ENCODE measurements around the gene SMCO3.

SMCO3 gene

GRCh38 chr12:14833952-14834351, 20.0 kb upstream of the SMCO3 start:
- no peak overlapping the region for H3K27ac ChIP-seq
- no peak overlapping the region for H3K4me3 ChIP-seq

- Histone ChIP-seq H3K27ac (no peak overlapping the region), H3K4me3 (no peak overlapping the region)
These were observed 19.4 kb upstream of the SMCO3 start for GRCh38 chr12:14833336-14833735.

GRCh38 chr12:14828892-14829291, 14.9 kb upstream of the SMCO3 start:
- Histone ChIP-seq H3K27ac (no peak overlapping the region), H3K4me3 (no peak overlapping the region)

GRCh38 chr12:14827043-14827442, 13.1 kb upstream of the SMCO3 start:
- Histone ChIP-seq H3K4me3 (no peak overlapping the region), H3K27ac (no peak overlapping the region)

DNA sequence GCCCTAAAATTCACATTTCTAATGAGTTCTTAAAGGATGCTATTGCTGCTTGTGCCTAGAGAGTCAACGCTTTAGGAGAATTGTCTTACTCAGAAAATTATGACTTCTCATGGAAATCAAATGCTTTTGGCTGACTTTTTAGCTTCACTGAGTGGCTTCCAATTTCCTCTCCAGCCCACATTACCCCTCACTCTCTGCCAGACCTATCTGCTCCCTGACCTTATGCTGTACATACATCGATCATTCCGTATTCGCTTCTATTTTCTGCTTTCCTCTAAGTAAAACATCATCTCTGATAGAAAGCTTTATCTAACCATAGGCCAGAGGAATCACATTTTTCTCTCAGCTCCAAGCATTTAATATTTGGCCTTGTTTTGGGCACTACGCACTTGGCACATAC, 12.5 kb upstream of the SMCO3 start:
- Histone ChIP-seq H3K4me3 (no peak overlapping the region), H3K27ac (no peak overlapping the region)

GRCh38 chr12:14825256-14825655, 11.3 kb upstream of the SMCO3 start:
- Histone ChIP-seq H3K27ac (no peak overlapping the region), H3K4me3 (no peak overlapping the region)

GRCh38 chr12:14824012-14824634, 10.1 kb upstream of the SMCO3 start:
- H3K27ac ChIP-seq: no peak overlapping the region
- H3K4me3 ChIP-seq: no peak overlapping the region

DNA sequence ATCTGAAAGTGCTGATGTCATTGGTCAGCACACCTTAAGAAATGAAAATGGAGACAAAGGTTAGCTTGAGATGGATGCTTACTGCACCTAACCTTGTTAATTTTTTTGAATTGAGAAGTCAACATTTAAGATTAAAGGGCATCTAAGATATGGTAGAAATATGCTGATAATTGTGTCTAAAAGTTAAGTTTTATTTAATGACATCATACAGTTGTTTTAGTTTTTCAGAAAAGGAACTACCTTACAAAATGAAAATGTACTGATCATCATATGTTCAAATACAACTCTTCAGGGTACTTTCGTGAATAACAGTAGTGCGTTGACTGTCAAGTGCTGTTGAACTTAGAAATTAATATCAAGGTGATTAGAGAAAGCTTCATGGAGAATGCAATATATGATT, 2.5 kb downstream of the SMCO3 start:
- Histone ChIP-seq H3K27ac (no peak overlapping the region), H3K4me3 (no peak overlapping the region)

DNA sequence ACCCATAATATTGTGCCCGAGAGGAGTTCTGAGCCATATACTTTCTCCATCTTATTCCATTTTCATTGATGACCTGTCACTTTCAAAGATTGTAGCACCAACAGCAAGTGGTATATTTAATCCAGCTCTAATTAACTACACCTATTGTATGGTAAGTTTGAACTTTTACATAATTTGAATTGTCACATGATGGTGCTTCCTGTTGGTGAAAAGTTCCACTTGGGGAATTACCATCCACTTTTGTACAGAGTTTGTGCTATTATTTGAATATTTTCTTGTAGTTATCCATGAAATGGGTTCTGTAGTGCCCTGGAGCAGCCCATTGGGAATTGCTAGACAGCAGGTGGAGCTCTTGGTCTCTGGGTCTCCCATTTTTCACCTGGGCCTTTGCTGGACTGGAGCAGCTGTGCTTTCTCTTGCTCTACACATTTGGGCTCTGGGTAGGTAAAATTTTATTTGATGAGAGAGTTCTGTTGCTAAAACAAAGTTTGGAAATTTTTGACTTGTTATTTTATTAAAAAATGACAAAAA, 3.0 kb downstream of the SMCO3 start:
- Histone ChIP-seq H3K4me3 (no peak overlapping the region), H3K27ac (no peak overlapping the region)

GRCh38 chr12:14810167-14810952, 3.6 kb downstream of the SMCO3 start:
- H3K4me3 ChIP-seq: no peak overlapping the region
- no peak overlapping the region for H3K27ac ChIP-seq

GRCh38 chr12:14803830-14804160, 10.2 kb downstream of the SMCO3 start:
- Histone ChIP-seq H3K27ac (peak overlapping the region in 19 of 21 experiments; percentile 44 to 96 (median 88)), H3K4me3 (peak overlapping the region; percentile 65 to 97 (median 93))

GRCh38 chr12:14803011-14803829, 10.8 kb downstream of the SMCO3 start, which contains the start of the genes C12orf60 and WBP11:
C12orf60 (plus strand) TSS chr12:14803670; CDS start chr12:14822936, 19,266 bp downstream.
WBP11 (minus strand) TSS chr12:14803478; CDS start chr12:14801383, 2,095 bp downstream.
- peak within 1 kb of the TSS; percentile 43 to 98 (median 91) for H3K27ac ChIP-seq
- H3K4me3 ChIP-seq: peak within 1 kb of the TSS; percentile 65 to 97 (median 93)

- peak overlapping the region; percentile 65 to 97 (median 93) for H3K4me3 ChIP-seq
These were observed 11.3 kb downstream of the SMCO3 start for GRCh38 chr12:14802721-14803010.

GRCh38 chr12:14802247-14802646, 11.7 kb downstream of the SMCO3 start:
- H3K27ac ChIP-seq: peak overlapping the region in 14 of 21 experiments; percentile 77 to 98 (median 92)
- H3K4me3 ChIP-seq: peak overlapping the region; percentile 65 to 97 (median 93)

More at GRCh38 chr12:14802721-14803010, 11.3 kb downstream of the SMCO3 start:
- peak overlapping the region in 20 of 21 experiments; percentile 52 to 98 (median 92) for H3K27ac ChIP-seq

- no peak overlapping the region for H3K4me3 ChIP-seq
- H3K27ac ChIP-seq: no peak overlapping the region
These were observed 18.9 kb downstream of the SMCO3 start for GRCh38 chr12:14795028-14795448.

GRCh38 chr12:14785568-14785967, 28.4 kb downstream of the SMCO3 start:
- Histone ChIP-seq H3K4me3 (no peak overlapping the region), H3K27ac (no peak overlapping the region)

GRCh38 chr12:14784471-14784870, 29.5 kb downstream of the SMCO3 start:
- Histone ChIP-seq H3K4me3 (no peak overlapping the region), H3K27ac (peak overlapping the region in 1 of 21 experiments; percentile 10)

DNA sequence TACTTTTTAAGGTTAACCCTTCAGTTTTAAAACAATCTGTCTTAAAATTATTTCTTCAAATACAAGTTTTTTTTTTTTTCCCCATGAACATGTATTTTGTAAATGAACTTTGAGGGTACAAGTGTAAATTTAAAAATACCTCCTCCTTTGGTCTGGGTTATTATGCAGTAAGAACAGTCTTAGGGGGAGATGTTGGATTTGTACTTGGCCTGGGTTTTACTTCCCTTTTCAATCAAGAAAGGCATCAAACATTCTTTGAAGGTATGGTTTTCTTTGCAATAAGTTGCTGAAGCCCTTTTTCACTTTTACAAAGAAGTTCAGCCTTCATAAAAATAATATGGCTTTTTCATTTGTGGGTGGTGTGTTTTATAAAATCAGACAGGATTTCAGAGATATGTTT, 31.2 kb downstream of the SMCO3 start:
- H3K4me3 ChIP-seq: no peak overlapping the region
- no peak overlapping the region for H3K27ac ChIP-seq

- Histone ChIP-seq H3K27ac (no peak overlapping the region), H3K4me3 (no peak overlapping the region)
These were observed 32.4 kb downstream of the SMCO3 start for GRCh38 chr12:14781563-14781962.

DNA sequence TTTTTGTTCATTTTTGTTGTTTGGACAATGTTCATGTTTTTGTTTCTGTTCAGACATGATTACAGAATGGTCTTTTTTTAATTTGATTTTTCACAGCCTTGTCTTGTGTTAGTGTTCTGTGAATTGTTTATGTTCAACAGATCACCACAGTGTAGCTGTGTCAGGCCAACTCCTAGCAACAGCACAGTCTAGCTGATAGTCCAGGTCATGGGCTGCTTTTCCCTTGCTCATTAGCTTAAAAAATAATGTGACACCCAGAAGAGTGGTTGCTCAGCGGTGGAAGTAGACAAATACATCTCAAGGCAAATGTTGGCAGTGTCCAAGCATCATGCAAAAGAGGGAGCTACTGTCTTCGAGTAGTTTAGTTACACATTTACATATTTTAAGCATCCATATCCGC, 33.1 kb downstream of the SMCO3 start:
- no peak overlapping the region for H3K4me3 ChIP-seq
- no peak overlapping the region for H3K27ac ChIP-seq
